Suprapubic skin (tissue), 4 donors: ENCODE measurements around the gene PSMF1. TPM values are rescaled to one million over a fixed set of nuclear protein-coding genes. Genes with fewer than 3 reads are reported as not detected.

Experiments
- DNase-seq, 2 donors: peaks; one replicate each; pipeline ENCODE4 v3.0.0-alpha.2; 2019; ENCODE audit warnings: low spot score in 2 of 2
- H3K27ac ChIP-seq: fragments of 200-600 bp; sonication (generic); one replicate; pipeline ENCODE4 v1.5.1; 2019
- H3K27me3 ChIP-seq: fragments of 200-600 bp; sonication (generic); one replicate; pipeline ENCODE4 v1.5.1; 2019
- H3K36me3 ChIP-seq: fragments of 200-600 bp; sonication (generic); one replicate; pipeline ENCODE4 v1.5.1; 2019
- H3K4me1 ChIP-seq: fragments of 200-600 bp; sonication (generic); one replicate; pipeline ENCODE4 v1.5.1; 2019
- H3K4me3 ChIP-seq: fragments of 200-600 bp; sonication (generic); one replicate; pipeline ENCODE4 v1.5.1; 2019; ENCODE audit warnings: mild to moderate bottlenecking
- H3K9me3 ChIP-seq: fragments of 200-600 bp; sonication (generic); one replicate; pipeline ENCODE4 v1.5.1; 2019
- EP300 ChIP-seq: sonication (generic); formaldehyde crosslinking; IDR thresholded peaks from one replicate; pipeline ENCODE4 v1.6.1; 2017; ENCODE audit warnings: antibody characterized with exemption
- POLR2A ChIP-seq, 2 donors: fragments of 450-650 bp; IDR thresholded peaks; one replicate each; pipeline ENCODE4 v1.6.1; 2017; ENCODE audit warnings: antibody characterized with exemption in 2 of 2, mild to moderate bottlenecking in 2 of 2, moderate library complexity in 2 of 2
- POLR2AphosphoS5 ChIP-seq, 3 donors: sonication (generic); formaldehyde crosslinking; IDR thresholded peaks; one replicate each; pipeline ENCODE4 v1.6.1; 2017; ENCODE audit warnings: antibody characterized with exemption in 3 of 3
- WGBS: methylation state at CpG from one replicate; pipeline ENCODE4 v1.1.5; 2018; 5-methylcytosine and 5-hydroxymethylcytosine counted together
- total RNA-seq, 4 donors: library from RNA; depleted of rRNA; stranded (reverse); fragments of >200 nt; gene quantifications; one replicate each; pipeline ENCODE4 v1.1.0, GENCODE V29; 2016
- TF ChIP-seq, protein P1 (sequence below), 2 donors: fragments of 200-600 bp in 1 of 2; fragments of 450-650 bp in 1 of 2; sonication (generic) in 1 of 2; IDR thresholded peaks; one replicate each; pipeline ENCODE4 v1.5.1; 2016 to 2019; ENCODE audit warnings: antibody characterized with exemption in 2 of 2, mild to moderate bottlenecking in 1 of 2, moderate library complexity in 1 of 2

Gene PSMF1
- total RNA-seq, 4 donors from 2014 or later, result 106 to 186 (median 142) TPM

DNA sequence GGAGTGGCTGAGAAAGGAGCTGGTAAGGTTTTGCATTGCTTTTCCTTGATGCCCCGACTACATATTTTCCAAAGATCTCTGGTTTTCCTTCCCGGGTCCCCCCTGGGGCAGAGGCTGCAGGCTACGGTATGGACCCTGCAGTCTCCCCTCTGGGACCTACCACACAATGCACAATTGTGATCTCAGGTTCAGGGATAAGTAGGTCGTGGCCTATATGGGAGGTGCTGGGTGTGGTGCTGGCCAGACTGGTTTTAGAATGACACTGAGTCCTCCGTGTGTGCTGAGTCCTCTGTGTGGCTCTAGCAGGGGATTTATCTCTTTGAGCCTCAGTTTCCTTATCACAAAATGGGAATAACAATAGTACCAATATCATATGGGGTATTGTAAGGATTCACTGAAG, 85.2 kb downstream of the PSMF1 start:
- Histone ChIP-seq H3K4me1 (peaks cover 18% of the 10 kb centered on the region), H3K27ac (peak overlapping the region; percentile 54), H3K27me3 (no peaks in the 10 kb centered on the region), H3K4me3 (no peak overlapping the region), H3K36me3 (no peaks in the 10 kb centered on the region), H3K9me3 (no peaks in the 10 kb centered on the region)
- no peak for TF ChIP-seq EP300
- no peak for TF ChIP-seq POLR2A (IDR thresholded peaks at IDR 0.05)
- no peak for TF ChIP-seq POLR2AphosphoS5 (IDR thresholded peaks at IDR 0.05)
- TF ChIP-seq, protein P1, sequence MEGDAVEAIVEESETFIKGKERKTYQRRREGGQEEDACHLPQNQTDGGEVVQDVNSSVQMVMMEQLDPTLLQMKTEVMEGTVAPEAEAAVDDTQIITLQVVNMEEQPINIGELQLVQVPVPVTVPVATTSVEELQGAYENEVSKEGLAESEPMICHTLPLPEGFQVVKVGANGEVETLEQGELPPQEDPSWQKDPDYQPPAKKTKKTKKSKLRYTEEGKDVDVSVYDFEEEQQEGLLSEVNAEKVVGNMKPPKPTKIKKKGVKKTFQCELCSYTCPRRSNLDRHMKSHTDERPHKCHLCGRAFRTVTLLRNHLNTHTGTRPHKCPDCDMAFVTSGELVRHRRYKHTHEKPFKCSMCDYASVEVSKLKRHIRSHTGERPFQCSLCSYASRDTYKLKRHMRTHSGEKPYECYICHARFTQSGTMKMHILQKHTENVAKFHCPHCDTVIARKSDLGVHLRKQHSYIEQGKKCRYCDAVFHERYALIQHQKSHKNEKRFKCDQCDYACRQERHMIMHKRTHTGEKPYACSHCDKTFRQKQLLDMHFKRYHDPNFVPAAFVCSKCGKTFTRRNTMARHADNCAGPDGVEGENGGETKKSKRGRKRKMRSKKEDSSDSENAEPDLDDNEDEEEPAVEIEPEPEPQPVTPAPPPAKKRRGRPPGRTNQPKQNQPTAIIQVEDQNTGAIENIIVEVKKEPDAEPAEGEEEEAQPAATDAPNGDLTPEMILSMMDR (IDR thresholded peaks at IDR 0.05), result no peak
- no peak for DNase-seq
- 56% methylated on average over 5 of the region's 5 CpGs for WGBS

- no peak overlapping the region for H3K4me3 ChIP-seq
- peak in 1 of 2 donors; percentile 21 for DNase-seq
- H3K36me3 ChIP-seq, result no peaks in the 10 kb centered on the region
- WGBS, result 43% methylated on average over 3 of the region's 5 CpGs
- H3K9me3 ChIP-seq, result no peaks in the 10 kb centered on the region
- no peak for TF ChIP-seq POLR2A (IDR thresholded peaks at IDR 0.05)
- TF ChIP-seq POLR2AphosphoS5 (IDR thresholded peaks at IDR 0.05), result no peak
- TF ChIP-seq EP300, result no peak
- H3K27me3 ChIP-seq, result no peaks in the 10 kb centered on the region
- H3K4me1 ChIP-seq, result peaks cover 18% of the 10 kb centered on the region
- peak overlapping the region; percentile 54 for H3K27ac ChIP-seq
These were observed 85.7 kb downstream of the PSMF1 start for GRCh38 chr20:1204113-1204512.

DNA sequence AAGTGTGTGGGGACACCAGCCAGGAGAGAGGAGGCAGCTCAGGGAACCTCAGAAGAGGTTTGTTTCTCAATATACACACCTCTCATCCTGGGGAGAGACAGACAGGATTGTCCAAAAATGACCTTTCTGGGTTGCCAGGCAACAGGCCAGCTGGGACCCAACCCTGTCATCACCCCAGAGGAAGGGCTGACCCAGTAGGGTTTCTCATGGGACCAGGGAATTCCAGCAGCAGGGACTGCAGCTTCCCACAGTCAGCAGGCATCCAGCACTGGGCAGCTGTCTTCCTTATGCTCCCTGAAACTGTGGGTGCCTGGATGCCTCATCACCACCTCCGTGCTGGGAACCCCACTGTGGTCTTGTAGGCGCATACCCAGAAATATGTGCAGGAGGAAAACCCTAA, 86.2 kb downstream of the PSMF1 start:
- DNase-seq, result no peak
- 96% methylated on average over 2 of the region's 2 CpGs for WGBS
- H3K4me3 ChIP-seq, result no peak overlapping the region
- H3K27me3 ChIP-seq, result no peaks in the 10 kb centered on the region
- no peaks in the 10 kb centered on the region for H3K9me3 ChIP-seq
- no peak overlapping the region for H3K27ac ChIP-seq
- TF ChIP-seq, protein P1 (IDR thresholded peaks at IDR 0.05), result no peak
- TF ChIP-seq POLR2A (IDR thresholded peaks at IDR 0.05) (no peak), POLR2AphosphoS5 (IDR thresholded peaks at IDR 0.05) (no peak), EP300 (no peak)
- H3K36me3 ChIP-seq, result no peaks in the 10 kb centered on the region
- H3K4me1 ChIP-seq, result peaks cover 18% of the 10 kb centered on the region

GRCh38 chr20:1205802-1206201, 87.4 kb downstream of the PSMF1 start:
- H3K4me1 ChIP-seq, result peaks cover 18% of the 10 kb centered on the region
- no peak for TF ChIP-seq POLR2A (IDR thresholded peaks at IDR 0.05)
- TF ChIP-seq POLR2AphosphoS5 (IDR thresholded peaks at IDR 0.05), result no peak
- TF ChIP-seq EP300, result no peak
- TF ChIP-seq, protein P1 (IDR thresholded peaks at IDR 0.05), result no peak
- no peak for DNase-seq
- 94% methylated on average over 8 of the region's 8 CpGs for WGBS
- no peaks in the 10 kb centered on the region for H3K27me3 ChIP-seq
- no peak overlapping the region for H3K27ac ChIP-seq
- no peaks in the 10 kb centered on the region for H3K36me3 ChIP-seq
- no peaks in the 10 kb centered on the region for H3K9me3 ChIP-seq
- no peak overlapping the region for H3K4me3 ChIP-seq

- TF ChIP-seq POLR2AphosphoS5 (IDR thresholded peaks at IDR 0.05) (no peak), EP300 (no peak), POLR2A (IDR thresholded peaks at IDR 0.05) (no peak)
- TF ChIP-seq, protein P1 (IDR thresholded peaks at IDR 0.05), result no peak
- Histone ChIP-seq H3K36me3 (no peaks in the 10 kb centered on the region), H3K9me3 (no peaks in the 10 kb centered on the region), H3K27me3 (no peaks in the 10 kb centered on the region), H3K4me1 (peaks cover 18% of the 10 kb centered on the region), H3K4me3 (no peak overlapping the region), H3K27ac (no peak overlapping the region)
- 66% methylated on average over 13 of the region's 19 CpGs for WGBS
- DNase-seq, result no peak
These were observed 88.2 kb downstream of the PSMF1 start for GRCh38 chr20:1206366-1207148.
